ENCODE data around the gene C1S. TPM values are rescaled to one million over a fixed set of nuclear protein-coding genes. Genes with fewer than 3 reads are reported as not detected.

Gene C1S
- total RNA-seq, 1 experiment from 2014 or later = 7.1 TPM

DNA sequence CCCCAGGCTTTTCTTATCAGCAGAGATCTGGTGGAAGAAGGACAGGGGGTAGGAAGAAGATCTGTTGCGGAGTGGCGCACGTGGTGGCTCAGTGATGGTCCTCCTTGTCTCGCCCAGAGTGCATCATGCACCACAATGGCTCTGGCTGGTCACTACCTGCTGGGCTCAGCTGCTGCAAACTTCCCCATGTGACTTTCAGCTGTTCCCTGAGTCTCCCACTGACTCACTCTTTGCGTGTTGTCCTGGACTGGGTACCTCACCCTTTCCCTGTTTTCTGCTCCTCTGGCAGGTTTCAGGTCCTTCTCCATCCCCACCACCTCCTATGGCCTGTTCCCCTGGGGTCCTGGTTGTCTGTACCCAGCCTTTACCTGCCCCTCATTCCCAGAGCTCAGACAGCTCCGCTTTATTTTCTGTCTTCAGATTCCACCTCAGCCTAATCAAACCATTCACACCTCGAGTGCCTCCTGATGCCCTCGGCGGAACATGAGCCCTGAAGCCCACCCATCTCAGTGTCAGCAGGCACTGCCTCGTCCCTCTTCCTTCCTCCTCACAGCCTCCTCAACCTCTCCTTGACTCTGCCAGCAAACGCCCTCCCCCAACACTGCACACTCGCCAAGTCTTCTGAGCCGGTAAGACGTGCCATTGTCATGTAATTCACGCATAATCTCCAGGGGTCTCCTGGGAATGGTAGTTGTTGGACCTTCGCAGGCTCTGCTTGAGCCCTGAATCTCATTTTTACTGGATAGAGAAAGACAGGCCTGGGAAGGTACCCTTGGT, 29.9 kb downstream of the C1S start:
- BruUV-seq (replicated peaks) = no TSS peak
- CTCF ChIA-PET = no interaction called here
- intact Hi-C loops (cut with micrococcal nuclease; ENCODE audit: unreplicated experiment) = loop anchor here (5.0 kb wide), 1 partner anchor 73 kb away; the partner anchor contains the start of gene LPCAT3
- Mint-ChIP-seq H3K27ac (ENCODE audit: unreplicated experiment) (no peak overlapping the region), H3K4me1 (ENCODE audit: low read depth, unreplicated experiment) (no peaks in the 10 kb centered on the region), H3K27me3 (ENCODE audit: unreplicated experiment) (peaks cover 62% of the 10 kb centered on the region), H3K4me3 (ENCODE audit: low read depth, unreplicated experiment) (no peak overlapping the region), H3K36me3 (ENCODE audit: insufficient read depth, unreplicated experiment) (peaks cover 16% of the 10 kb centered on the region), H3K9me3 (ENCODE audit: low read depth, unreplicated experiment) (no peaks in the 10 kb centered on the region)
- DNase-seq = no peak
- TF ChIP-seq, protein P1, sequence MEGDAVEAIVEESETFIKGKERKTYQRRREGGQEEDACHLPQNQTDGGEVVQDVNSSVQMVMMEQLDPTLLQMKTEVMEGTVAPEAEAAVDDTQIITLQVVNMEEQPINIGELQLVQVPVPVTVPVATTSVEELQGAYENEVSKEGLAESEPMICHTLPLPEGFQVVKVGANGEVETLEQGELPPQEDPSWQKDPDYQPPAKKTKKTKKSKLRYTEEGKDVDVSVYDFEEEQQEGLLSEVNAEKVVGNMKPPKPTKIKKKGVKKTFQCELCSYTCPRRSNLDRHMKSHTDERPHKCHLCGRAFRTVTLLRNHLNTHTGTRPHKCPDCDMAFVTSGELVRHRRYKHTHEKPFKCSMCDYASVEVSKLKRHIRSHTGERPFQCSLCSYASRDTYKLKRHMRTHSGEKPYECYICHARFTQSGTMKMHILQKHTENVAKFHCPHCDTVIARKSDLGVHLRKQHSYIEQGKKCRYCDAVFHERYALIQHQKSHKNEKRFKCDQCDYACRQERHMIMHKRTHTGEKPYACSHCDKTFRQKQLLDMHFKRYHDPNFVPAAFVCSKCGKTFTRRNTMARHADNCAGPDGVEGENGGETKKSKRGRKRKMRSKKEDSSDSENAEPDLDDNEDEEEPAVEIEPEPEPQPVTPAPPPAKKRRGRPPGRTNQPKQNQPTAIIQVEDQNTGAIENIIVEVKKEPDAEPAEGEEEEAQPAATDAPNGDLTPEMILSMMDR (IDR thresholded peaks at IDR 0.05; ENCODE audit: unreplicated experiment) = no peak

DNA sequence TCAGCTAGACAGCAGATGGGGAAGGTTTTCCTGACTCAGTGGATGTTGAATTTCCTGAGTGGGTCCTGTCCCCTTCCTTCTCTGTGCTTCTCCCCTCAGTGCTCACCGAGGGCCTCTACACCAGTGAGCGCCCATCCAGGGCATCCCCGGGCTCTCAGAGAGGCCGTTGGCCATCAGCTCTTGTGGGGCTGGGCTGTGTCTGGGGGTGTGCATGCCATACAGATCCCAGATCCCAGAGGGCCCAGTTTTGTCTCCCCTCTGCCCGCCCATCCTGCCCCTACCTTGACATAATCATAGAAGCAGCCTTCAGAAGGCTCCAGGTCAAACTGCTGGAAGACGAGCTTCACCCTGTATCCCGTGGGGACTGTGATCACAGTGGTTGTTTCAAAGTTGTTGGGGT, 30.7 kb downstream of the C1S start:
- TF ChIP-seq, protein P1 (IDR thresholded peaks at IDR 0.05; ENCODE audit: unreplicated experiment) = no peak
- DNase-seq = no peak
- H3K4me3 Mint-ChIP-seq (ENCODE audit: low read depth, unreplicated experiment) = no peak overlapping the region
- H3K36me3 Mint-ChIP-seq (ENCODE audit: insufficient read depth, unreplicated experiment) = peaks cover 21% of the 10 kb centered on the region
- intact Hi-C loops (cut with micrococcal nuclease; ENCODE audit: unreplicated experiment) = loop anchor here (5.0 kb wide), 1 partner anchor 74 kb away; the partner anchor contains the start of gene LPCAT3
- no peak overlapping the region for H3K27ac Mint-ChIP-seq (ENCODE audit: unreplicated experiment)
- H3K9me3 Mint-ChIP-seq (ENCODE audit: low read depth, unreplicated experiment) = no peaks in the 10 kb centered on the region
- peaks cover 62% of the 10 kb centered on the region for H3K27me3 Mint-ChIP-seq (ENCODE audit: unreplicated experiment)
- no peaks in the 10 kb centered on the region for H3K4me1 Mint-ChIP-seq (ENCODE audit: low read depth, unreplicated experiment)
- CTCF ChIA-PET = interaction anchor here (0.6 kb wide), 1 partner anchor 13 kb away, joined by 3 read pairs; no protein-coding TSS in a partner anchor
- no TSS peak for BruUV-seq (replicated peaks)

DNA sequence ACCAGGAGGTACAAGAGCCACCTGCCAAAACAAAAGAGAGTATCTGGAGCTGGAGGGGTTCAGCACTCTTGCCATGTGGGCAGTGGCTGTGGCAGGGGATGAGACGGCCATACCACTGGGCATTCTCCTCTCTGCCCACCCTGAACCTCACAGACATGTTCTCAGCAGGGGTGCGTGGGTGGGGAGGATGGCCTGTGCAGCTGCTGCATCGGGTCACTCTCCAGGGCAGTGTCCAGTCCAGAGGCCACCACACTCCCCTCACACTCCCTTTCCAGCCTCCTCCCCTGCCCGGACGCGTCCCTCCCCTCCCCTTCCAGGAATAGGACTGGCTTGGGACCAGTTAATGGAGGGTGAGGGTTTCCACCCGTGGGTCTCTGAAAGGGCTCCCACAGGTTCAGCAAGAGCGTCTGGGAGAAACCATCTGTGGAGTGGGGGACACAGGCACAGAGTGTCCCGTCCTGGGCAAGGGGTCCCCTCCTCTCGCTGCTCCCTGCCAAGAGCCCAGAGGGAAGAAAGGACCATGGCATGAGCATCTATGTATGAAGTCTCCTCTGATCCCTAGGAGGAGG, 31.2 kb downstream of the C1S start:
- H3K9me3 Mint-ChIP-seq (ENCODE audit: low read depth, unreplicated experiment) = no peaks in the 10 kb centered on the region
- TF ChIP-seq, protein P1 (IDR thresholded peaks at IDR 0.05; ENCODE audit: unreplicated experiment) = no peak
- peaks cover 26% of the 10 kb centered on the region for H3K36me3 Mint-ChIP-seq (ENCODE audit: insufficient read depth, unreplicated experiment)
- no peak for DNase-seq
- intact Hi-C loops (cut with micrococcal nuclease; ENCODE audit: unreplicated experiment) = loop anchor here (1.0 to 5.0 kb wide), 3 partner anchors 31 to 147 kb away; partner anchors contain the start of genes C12orf57, C1S and LPCAT3
- peak overlapping the region; percentile 57 for H3K4me3 Mint-ChIP-seq (ENCODE audit: low read depth, unreplicated experiment)
- H3K27ac Mint-ChIP-seq (ENCODE audit: unreplicated experiment) = no peak overlapping the region
- CTCF ChIA-PET = interaction anchor here (0.6 kb wide), 1 partner anchor 14 kb away, joined by 3 read pairs; no protein-coding TSS in a partner anchor
- peaks cover 56% of the 10 kb centered on the region for H3K27me3 Mint-ChIP-seq (ENCODE audit: unreplicated experiment)
- BruUV-seq (replicated peaks) = no TSS peak
- no peaks in the 10 kb centered on the region for H3K4me1 Mint-ChIP-seq (ENCODE audit: low read depth, unreplicated experiment)

DNA sequence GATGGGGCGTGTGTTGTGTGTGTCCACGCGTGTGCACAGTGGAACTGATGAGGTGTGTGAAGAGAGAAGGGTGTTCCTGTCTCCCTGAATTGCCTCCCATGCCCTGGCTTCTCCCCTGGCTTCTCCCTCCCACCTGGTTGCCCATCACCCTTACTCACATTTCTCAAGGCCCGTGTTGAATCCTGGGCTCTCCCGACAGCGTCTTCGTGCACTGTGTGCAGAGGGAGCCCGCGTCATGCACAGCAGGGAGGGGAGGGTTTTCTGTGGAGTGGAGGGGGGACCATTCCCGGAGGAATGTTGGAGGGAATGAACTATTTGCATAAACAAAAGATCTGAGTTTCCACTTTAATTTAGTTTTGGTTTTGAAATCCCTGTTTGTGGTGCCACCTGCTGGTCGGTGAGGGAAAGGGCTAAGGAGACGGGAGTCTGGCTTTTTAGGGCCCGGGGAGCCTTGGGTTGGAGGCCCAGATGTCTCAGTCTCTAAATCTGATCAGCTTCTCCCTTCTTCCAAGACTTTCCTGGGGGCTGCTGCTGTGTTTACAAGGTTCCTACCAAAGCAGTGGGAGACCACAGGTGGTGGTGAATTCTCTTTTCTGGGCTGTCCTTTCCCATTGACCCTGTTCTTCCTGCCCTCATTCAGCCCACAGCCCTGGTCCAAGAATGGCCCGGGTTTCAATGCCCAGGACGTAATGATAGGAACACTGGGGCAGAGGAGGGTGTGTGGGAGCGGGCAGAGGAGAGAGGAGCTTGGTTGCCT, 31.9 kb downstream of the C1S start, which contains the start of gene C1R:
Gene C1R (minus strand): TSS at position 217 of the 757 bp plus-strand sequence. CDS start 57 bp downstream, at position 160.
- Mint-ChIP-seq H3K27me3 (ENCODE audit: unreplicated experiment) (peaks cover 50% of the 10 kb centered on the region), H3K27ac (ENCODE audit: unreplicated experiment) (no peak within 1 kb of the TSS), H3K9me3 (ENCODE audit: low read depth, unreplicated experiment) (no peaks in the 10 kb centered on the region), H3K36me3 (ENCODE audit: insufficient read depth, unreplicated experiment) (peaks cover 26% of the 10 kb centered on the region), H3K4me1 (ENCODE audit: low read depth, unreplicated experiment) (no peaks in the 10 kb centered on the region), H3K4me3 (ENCODE audit: low read depth, unreplicated experiment) (peak within 1 kb of the TSS; percentile 57)
- intact Hi-C loops (cut with micrococcal nuclease; ENCODE audit: unreplicated experiment) = loop anchor here (1.0 to 5.0 kb wide), 3 partner anchors 32 to 148 kb away; partner anchors contain the start of genes C12orf57, C1S and LPCAT3
- TF ChIP-seq, protein P1 (IDR thresholded peaks at IDR 0.05; ENCODE audit: unreplicated experiment) = peak; percentile 85
- CTCF ChIA-PET = no interaction called here
- BruUV-seq (replicated peaks) = no TSS peak
- DNase-seq = peak; percentile 65

Data from Calu3 (cell line).